Trophoblast cell (in vitro differentiated cells and primary cell): Measurements from ENCODE around the gene ADAMTS14. TPM values are rescaled to one million over a fixed set of nuclear protein-coding genes. Genes with fewer than 3 reads are reported as not detected.
A peak's percentile ranks its signal among the peaks of the same experiment; 100 is the strongest.

ENCODE experiments used
- DNase-seq, 2 donors: peaks; one replicate each; pipeline ENCODE4 v3.0.0-alpha.2; 2016
- H2AFZ ChIP-seq: 2 replicates; pipeline ENCODE4 v1.6.1; 2013; ENCODE audit warnings: low read length, moderate library complexity, mild to moderate bottlenecking; ENCODE audit not compliant: insufficient read depth, poor library complexity
- H2AK5ac ChIP-seq: 2 replicates; pipeline ENCODE4 v1.6.1; 2013; ENCODE audit warnings: mild to moderate bottlenecking, low read length
- H2BK120ac ChIP-seq: 2 replicates; pipeline ENCODE4 v1.6.1; 2013; ENCODE audit warnings: low read length, mild to moderate bottlenecking, moderate library complexity; ENCODE audit not compliant: insufficient read depth, poor library complexity
- H2BK12ac ChIP-seq: 2 replicates; pipeline ENCODE4 v1.6.1; 2013; ENCODE audit warnings: mild to moderate bottlenecking, low read length, moderate library complexity
- H2BK5ac ChIP-seq: 2 replicates; pipeline ENCODE4 v1.6.1; 2013; ENCODE audit warnings: low read length, low read depth, moderate library complexity, mild to moderate bottlenecking; ENCODE audit not compliant: poor library complexity
- H3K14ac ChIP-seq: 2 replicates; pipeline ENCODE4 v1.6.1; 2013; ENCODE audit warnings: mild to moderate bottlenecking, low read length
- H3K18ac ChIP-seq: 2 replicates; pipeline ENCODE4 v1.6.1; 2013; ENCODE audit warnings: mild to moderate bottlenecking, low read length
- H3K23ac ChIP-seq: 2 replicates; pipeline ENCODE4 v1.6.1; 2013; ENCODE audit warnings: low read length
- H3K27ac ChIP-seq: 2 replicates; pipeline ENCODE4 v1.5.1; 2013; ENCODE audit warnings: low read depth, mild to moderate bottlenecking, inconsistent platforms, low read length, moderate library complexity
- H3K27me3 ChIP-seq: 2 replicates; pipeline ENCODE4 v1.6.1; 2013; ENCODE audit warnings: inconsistent platforms, mild to moderate bottlenecking, low read length, moderate library complexity; ENCODE audit not compliant: insufficient read depth
- H3K36me3 ChIP-seq, 2 experiments: 1 replicate in 1 of 2; 2 replicates in 1 of 2; pipeline ENCODE4 v1.6.1; 2013; ENCODE audit warnings: low read length in 2 of 2, mild to moderate bottlenecking in 2 of 2, moderate library complexity in 1 of 2; ENCODE audit not compliant: insufficient read depth in 2 of 2, control insufficient read depth in 1 of 2
- H3K4ac ChIP-seq: 2 replicates; pipeline ENCODE4 v1.6.1; 2013; ENCODE audit warnings: low read depth, mild to moderate bottlenecking, low read length, moderate library complexity
- H3K4me1 ChIP-seq, 2 experiments: 1 replicate in 1 of 2; 2 replicates in 1 of 2; pipeline ENCODE4 v1.6.1; 2013; ENCODE audit warnings: low read length in 2 of 2, mild to moderate bottlenecking in 2 of 2, moderate library complexity in 1 of 2; ENCODE audit not compliant: insufficient read depth in 2 of 2, control insufficient read depth in 1 of 2
- H3K4me2 ChIP-seq: 2 replicates; pipeline ENCODE4 v1.6.1; 2013; ENCODE audit warnings: inconsistent platforms, mild to moderate bottlenecking, low read length, moderate library complexity
- H3K4me3 ChIP-seq: 2 replicates; pipeline ENCODE4 v1.5.1; 2013; ENCODE audit warnings: mild to moderate bottlenecking, low read depth, low read length, inconsistent platforms
- H3K79me1 ChIP-seq: one replicate; pipeline ENCODE4 v1.6.1; 2013; ENCODE audit warnings: low read length
- H3K79me2 ChIP-seq: 2 replicates; pipeline ENCODE4 v1.6.1; 2013; ENCODE audit warnings: low read length, mild to moderate bottlenecking; ENCODE audit not compliant: control insufficient read depth, insufficient read depth, poor library complexity
- H3K9ac ChIP-seq: 2 replicates; pipeline ENCODE4 v1.6.1; 2013; ENCODE audit warnings: mild to moderate bottlenecking, low read length
- H3K9me3 ChIP-seq: 2 replicates; pipeline ENCODE4 v1.6.1; 2013; ENCODE audit warnings: low read depth, mild to moderate bottlenecking, control low read depth, inconsistent platforms, low read length; ENCODE audit not compliant: insufficient read depth
- H4K12ac ChIP-seq: 2 replicates; pipeline ENCODE4 v1.6.1; 2013; ENCODE audit warnings: low read depth, mild to moderate bottlenecking, low read length, moderate library complexity
- H4K8ac ChIP-seq: 2 replicates; pipeline ENCODE4 v1.6.1; 2013; ENCODE audit warnings: low read depth, mild to moderate bottlenecking, low read length, moderate library complexity
- H4K91ac ChIP-seq: one replicate; pipeline ENCODE4 v1.6.1; 2013; ENCODE audit warnings: low read depth, mild to moderate bottlenecking, low read length, moderate library complexity
- WGBS: extraction: QIAGEN DNeasy Blood & Tissue Kit; methylation state at CpG from one replicate; pipeline ENCODE4 v1.1.7; 2013; ENCODE audit warnings: missing lambda C conversion rate; ENCODE audit not compliant: insufficient read length, insufficient coverage; ENCODE audit errors: extremely low coverage; 5-methylcytosine and 5-hydroxymethylcytosine counted together
- polyA plus RNA-seq: library from polyadenylated mRNA; stranded (reverse); fragments of 200-250 nt; gene quantifications from 2 replicates; pipeline ENCODE4 v1.2.3, GENCODE V29; 2013

ADAMTS14 gene
- 0.01 TPM in 2 replicates for polyA plus RNA-seq

GRCh38 chr10:70672165-70673042, at the start of gene ADAMTS14:
TSS of gene ADAMTS14 (plus strand) at chr10:70672506. CDS start at chr10:70672803, 297 bp downstream.
- H3K79me1 ChIP-seq = no peaks in the 10 kb centered on the region
- no peaks in the 10 kb centered on the region for H3K79me2 ChIP-seq
- peaks cover 19% of the 10 kb centered on the region for H3K27me3 ChIP-seq
- H4K91ac ChIP-seq = no peak within 1 kb of the TSS
- no peak for DNase-seq
- H3K4ac ChIP-seq = no peak within 1 kb of the TSS
- no peak within 1 kb of the TSS for H2BK120ac ChIP-seq
- H4K12ac ChIP-seq = no peak within 1 kb of the TSS
- H3K18ac ChIP-seq = no peak within 1 kb of the TSS
- peaks cover 0 to 6% of the 10 kb centered on the region in 2 experiments for H3K4me1 ChIP-seq
- H3K23ac ChIP-seq = no peak within 1 kb of the TSS
- H4K8ac ChIP-seq = no peak within 1 kb of the TSS
- peak within 1 kb of the TSS; percentile 45 for H3K4me3 ChIP-seq
- WGBS = no CpG with 5 or more reads among the region's 100 CpGs
- H2AK5ac ChIP-seq = no peak within 1 kb of the TSS
- no peak within 1 kb of the TSS for H3K27ac ChIP-seq
- H2BK5ac ChIP-seq = no peak within 1 kb of the TSS
- H3K14ac ChIP-seq = no peak within 1 kb of the TSS
- H2BK12ac ChIP-seq = no peak within 1 kb of the TSS
- peak within 1 kb of the TSS; percentile 71 for H3K4me2 ChIP-seq
- no peak within 1 kb of the TSS for H3K9ac ChIP-seq
- H3K9me3 ChIP-seq = peaks cover 7% of the 10 kb centered on the region
- H3K36me3 ChIP-seq = no peaks in the 10 kb centered on the region
- H2AFZ ChIP-seq = no peak within 1 kb of the TSS

- Histone ChIP-seq H3K27me3 (no peaks in the 10 kb centered on the region), H2AFZ (no peak overlapping the region), H4K12ac (no peak overlapping the region), H3K23ac (peak overlapping the region; percentile 61), H3K79me1 (no peaks in the 10 kb centered on the region), H3K9me3 (peaks cover 2% of the 10 kb centered on the region), H4K8ac (no peak overlapping the region), H3K9ac (no peak overlapping the region), H3K4me1 (no peaks in the 10 kb centered on the region), H3K4me2 (no peak overlapping the region), H3K27ac (no peak overlapping the region), H2BK12ac (no peak overlapping the region), H3K18ac (no peak overlapping the region), H4K91ac (no peak overlapping the region), H3K14ac (no peak overlapping the region), H3K79me2 (no peaks in the 10 kb centered on the region), H2BK120ac (no peak overlapping the region), H2BK5ac (no peak overlapping the region), H3K4me3 (no peak overlapping the region), H3K4ac (no peak overlapping the region), H3K36me3 (no peaks in the 10 kb centered on the region), H2AK5ac (no peak overlapping the region)
- DNase-seq = no peak
- no CpG with 5 or more reads among the region's 3 CpGs for WGBS
Observed at GRCh38 chr10:70622541-70622940, 49.8 kb upstream of the ADAMTS14 start.

GRCh38 chr10:70622981-70623844, 49.1 kb upstream of the ADAMTS14 start:
- Histone ChIP-seq H3K4me2 (no peak overlapping the region), H2BK5ac (no peak overlapping the region), H2AFZ (no peak overlapping the region), H3K4me3 (no peak overlapping the region), H3K18ac (no peak overlapping the region), H3K36me3 (no peaks in the 10 kb centered on the region), H3K4ac (no peak overlapping the region), H3K79me2 (no peaks in the 10 kb centered on the region), H3K79me1 (no peaks in the 10 kb centered on the region), H4K8ac (no peak overlapping the region), H3K23ac (no peak overlapping the region), H3K9me3 (peaks cover 2% of the 10 kb centered on the region), H3K27me3 (no peaks in the 10 kb centered on the region), H4K12ac (no peak overlapping the region), H2AK5ac (no peak overlapping the region), H3K4me1 (no peaks in the 10 kb centered on the region), H3K27ac (no peak overlapping the region), H2BK120ac (no peak overlapping the region), H3K14ac (no peak overlapping the region), H4K91ac (no peak overlapping the region), H2BK12ac (no peak overlapping the region), H3K9ac (no peak overlapping the region)
- no peak for DNase-seq
- WGBS = no CpG with 5 or more reads among the region's 3 CpGs

- no peaks in the 10 kb centered on the region for H3K79me1 ChIP-seq
- no peak overlapping the region for H4K8ac ChIP-seq
- no peak overlapping the region for H2AFZ ChIP-seq
- H3K4ac ChIP-seq = no peak overlapping the region
- no peak overlapping the region for H3K4me2 ChIP-seq
- H4K91ac ChIP-seq = no peak overlapping the region
- H3K9ac ChIP-seq = no peak overlapping the region
- H3K36me3 ChIP-seq = no peaks in the 10 kb centered on the region
- peaks cover 6% of the 10 kb centered on the region for H3K9me3 ChIP-seq
- no peak overlapping the region for H3K14ac ChIP-seq
- H2AK5ac ChIP-seq = no peak overlapping the region
- H2BK5ac ChIP-seq = no peak overlapping the region
- no peak overlapping the region for H3K18ac ChIP-seq
- no peak overlapping the region for H2BK120ac ChIP-seq
- no peak overlapping the region for H4K12ac ChIP-seq
- no peak overlapping the region for H3K27ac ChIP-seq
- no peak overlapping the region for H3K4me3 ChIP-seq
- no peak for DNase-seq
- no peaks in the 10 kb centered on the region for H3K4me1 ChIP-seq
- no peaks in the 10 kb centered on the region for H3K79me2 ChIP-seq
- no peak overlapping the region for H2BK12ac ChIP-seq
- H3K27me3 ChIP-seq = no peaks in the 10 kb centered on the region
- no peak overlapping the region for H3K23ac ChIP-seq
Observed at GRCh38 chr10:70626056-70626455, 46.2 kb upstream of the ADAMTS14 start.
